Raji (cell line): ENCODE results near the gene SNX30.

ENCODE experiments used
- POLR2A ChIP-seq: IDR thresholded peaks from 2 replicates; pipeline ENCODE4 v1.6.1; 2011; ENCODE audit warnings: low read depth, low read length, control low read depth; ENCODE audit not compliant: insufficient read depth

Gene SNX30

DNA sequence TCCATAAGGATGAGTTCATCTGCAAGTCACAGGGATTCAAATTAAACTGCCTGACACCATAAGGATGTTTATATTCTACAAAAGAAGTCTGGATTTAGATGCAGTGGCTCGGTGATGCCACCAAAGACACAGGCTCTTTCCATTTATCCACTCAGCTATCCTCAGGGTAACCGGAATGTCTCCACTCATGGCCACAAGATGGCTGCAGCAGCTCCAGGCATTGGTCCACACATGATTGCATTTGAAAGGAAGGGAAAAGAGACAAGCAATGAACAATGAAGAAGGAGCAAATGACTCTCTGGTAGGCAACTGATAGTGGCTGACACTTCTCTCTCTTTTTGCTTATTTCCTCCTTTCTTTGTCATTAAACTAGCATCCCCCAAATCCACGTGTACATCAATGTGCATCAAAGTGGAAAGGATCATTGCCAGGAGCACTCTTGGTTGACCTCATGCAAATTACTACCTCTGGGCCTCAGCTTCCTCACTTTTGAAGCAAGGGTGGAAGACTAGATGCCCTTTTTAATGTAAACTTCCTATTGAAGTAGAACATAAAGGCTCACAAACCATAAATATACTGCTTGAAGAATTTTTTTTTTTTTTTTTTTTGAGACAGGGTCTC is 7.2 kb upstream of the SNX30 start:
- 0 out of 2 replicates have a peak, but pooled peaks have one; percentile 18 for TF ChIP-seq POLR2A

DNA sequence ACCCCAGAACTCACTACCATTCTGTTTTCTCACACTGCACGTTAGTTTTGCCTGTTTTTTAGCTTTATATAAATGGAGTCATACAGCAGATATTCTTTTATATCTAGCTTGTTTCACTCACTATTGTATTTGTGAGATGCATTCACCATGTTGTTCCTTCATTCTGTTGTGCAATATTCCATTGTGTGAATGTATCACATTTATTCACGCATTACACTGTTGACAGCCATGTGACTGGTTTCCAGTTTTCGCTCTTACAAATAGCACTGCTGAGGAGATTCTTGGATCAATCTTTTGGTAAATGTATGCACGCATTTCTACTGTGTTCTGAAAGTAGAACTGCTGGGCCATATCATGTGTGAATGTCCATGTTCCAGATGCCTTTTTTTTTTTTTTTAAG is 6.4 kb upstream of the SNX30 start:
- no peak for TF ChIP-seq POLR2A

DNA sequence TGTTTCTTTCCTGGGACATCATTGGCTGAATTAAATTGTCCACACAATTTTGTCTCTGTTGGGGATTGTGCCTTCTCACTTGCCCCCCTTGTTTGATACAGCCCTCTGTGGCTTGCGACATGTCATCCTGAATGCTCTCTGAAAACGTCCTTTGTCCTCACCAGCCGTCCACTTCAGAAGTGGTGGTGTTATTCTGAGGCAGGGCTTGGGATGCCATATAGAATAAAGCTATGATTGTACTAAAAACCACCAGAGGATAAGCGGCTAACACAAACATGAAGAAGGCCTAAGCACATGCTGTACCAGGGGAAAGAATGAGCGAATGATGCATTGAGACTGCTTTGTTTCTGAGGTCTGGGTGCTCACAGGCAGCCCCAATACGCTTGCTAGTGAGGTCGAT is 3.5 kb upstream of the SNX30 start:
- no peak for TF ChIP-seq POLR2A

DNA sequence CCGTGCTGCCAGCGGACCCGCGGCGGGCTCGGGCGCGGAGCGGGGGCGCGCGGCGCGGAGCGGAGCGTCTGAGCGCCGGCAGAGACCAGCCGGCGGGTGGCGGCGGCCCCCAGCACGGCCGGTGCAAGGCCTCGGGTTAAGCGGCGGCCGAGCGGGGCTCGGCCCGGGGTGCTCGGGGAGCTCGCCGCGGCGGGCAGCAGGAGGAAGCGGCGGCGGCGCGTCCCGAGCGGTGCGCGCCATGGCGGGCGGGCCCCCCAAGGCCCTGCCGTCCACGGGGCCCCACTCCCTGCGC is 150 bp downstream of the SNX30 start:
- peak; percentile 48; the same call in 1 of the 2 replicates for TF ChIP-seq POLR2A

DNA sequence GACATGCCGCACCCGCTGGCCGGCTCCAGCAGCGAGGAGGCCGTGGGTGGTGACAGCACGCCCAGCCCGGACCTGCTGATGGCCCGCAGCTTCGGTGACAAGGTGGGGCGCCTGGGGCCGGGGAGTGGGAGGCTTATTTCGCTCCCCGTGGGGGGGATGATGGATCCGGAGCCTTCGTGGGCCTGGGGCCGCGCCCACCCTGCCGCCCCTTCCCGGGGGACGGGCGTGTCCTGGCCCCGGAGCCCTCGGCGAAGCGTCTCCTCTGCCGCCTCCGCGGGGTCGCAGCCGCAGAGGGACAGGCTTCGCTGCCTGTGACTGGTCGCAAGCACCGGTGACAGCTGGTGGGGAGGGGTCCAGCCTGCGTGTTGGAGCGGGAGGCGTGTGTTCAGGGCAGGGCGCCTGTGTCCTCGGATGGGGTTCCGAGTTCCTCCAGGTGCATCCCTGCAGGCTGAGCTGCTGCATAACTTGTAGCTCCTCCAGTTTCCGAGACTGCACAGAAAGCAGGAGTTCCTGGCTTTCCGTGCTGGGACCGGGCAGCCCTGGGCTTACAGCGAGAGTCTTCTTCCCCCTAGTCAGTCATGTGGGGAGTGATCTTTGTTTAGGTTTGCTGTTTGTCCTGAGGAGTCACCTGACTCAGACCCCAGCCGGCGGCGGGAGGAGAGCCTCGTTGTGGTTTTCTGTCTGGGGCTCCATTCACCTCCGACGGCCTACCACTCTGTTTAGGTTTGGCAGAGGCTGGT is 666 bp downstream of the SNX30 start:
- TF ChIP-seq POLR2A, result peak; percentile 39; the same call in 1 of the 2 replicates

DNA sequence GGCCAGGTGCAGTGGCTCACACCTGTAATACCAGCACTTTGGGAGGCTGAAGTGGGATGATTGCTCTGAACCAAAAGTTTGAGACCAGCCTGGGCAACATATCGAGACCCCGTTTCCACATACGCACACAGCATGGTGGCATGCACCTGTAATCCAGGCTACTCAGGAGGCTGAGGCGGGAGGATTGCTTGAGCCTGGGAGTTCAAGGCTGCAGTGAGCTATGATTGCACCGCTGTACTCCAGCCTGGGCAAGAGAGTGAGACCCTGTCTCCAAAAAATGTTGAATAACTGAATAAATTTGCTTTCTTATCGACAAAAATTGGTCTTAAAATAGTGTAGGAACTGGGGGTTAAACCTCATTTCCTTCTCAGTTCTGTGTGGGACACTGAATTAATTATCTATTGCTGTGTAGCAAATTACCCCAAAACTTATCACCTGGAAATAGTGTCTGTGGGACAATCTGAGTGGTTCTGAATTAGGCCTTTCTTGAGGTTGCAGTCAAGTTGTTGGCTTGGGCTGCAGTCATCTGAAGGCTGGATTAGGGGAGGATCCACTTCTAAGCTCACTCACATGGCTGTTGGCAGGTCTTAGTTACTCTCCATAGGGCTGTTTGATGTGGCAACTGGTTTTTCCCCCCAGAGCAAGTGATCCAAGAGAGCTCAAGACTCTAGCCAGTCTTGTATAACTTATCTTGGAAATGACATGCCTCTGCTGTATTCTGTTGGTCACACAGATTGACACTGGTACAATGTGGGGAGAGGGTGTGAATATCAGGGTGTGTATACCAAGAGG is 2.0 kb downstream of the SNX30 start:
- no peak for TF ChIP-seq POLR2A

DNA sequence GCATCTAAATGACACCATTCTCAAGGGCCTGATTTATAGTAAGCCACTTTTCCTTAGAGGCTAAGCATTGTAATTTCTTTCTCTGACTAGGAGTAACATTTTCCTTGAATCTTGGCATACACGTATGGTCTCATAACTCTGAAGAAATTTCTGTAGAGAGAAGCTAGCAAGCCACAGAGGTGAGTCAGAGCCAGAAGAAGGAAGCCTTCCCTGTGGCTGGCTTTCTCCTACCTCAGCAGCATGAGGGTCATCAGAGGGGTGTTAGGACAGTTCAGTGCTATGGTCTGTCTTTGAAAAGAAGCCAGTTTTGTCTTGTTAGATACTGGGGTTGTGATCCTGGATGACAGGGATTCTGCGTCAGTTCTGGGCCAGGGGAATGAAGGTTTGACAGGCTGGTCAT is 3.2 kb downstream of the SNX30 start:
- no peak for TF ChIP-seq POLR2A

DNA sequence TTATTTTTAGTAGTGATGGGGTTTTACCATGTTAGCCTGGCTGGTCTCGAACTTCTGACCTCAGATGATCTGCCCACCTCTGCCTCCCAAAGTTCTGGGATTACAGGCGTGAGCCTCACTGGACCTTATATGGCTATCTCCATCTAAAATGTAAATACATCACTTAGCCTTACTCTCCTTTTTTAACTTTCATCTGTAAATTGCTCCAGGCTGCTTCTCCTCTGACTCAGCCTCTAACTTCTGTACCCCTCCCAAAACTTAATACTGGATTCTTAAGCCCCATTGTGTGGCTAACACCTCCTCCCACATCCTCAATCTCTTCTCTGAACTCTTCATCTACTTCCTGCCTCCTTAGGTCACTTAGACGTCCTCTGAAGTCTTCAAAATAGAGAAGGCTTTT is 4.0 kb downstream of the SNX30 start:
- TF ChIP-seq POLR2A, result no peak

DNA sequence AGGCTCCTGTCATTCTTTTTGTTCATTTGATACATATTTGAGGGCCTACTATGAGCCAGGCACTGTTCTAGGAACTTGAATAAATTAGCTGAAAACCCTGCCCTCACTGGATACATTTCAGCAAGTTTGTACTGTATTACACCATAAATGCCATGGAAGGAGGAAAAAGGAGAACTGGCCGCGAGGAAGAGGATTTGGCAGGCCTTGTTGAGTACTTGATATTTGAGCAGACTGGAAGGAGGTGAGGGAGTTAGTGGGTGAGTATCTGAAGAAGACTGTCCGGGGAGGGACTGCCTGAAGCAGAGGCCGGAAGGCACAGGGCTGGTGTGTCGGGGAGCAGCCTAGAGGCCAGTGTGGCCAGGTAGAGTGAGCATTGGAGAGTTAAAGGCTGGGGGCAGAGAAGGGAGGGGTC is 4.5 kb downstream of the SNX30 start:
- TF ChIP-seq POLR2A, result no peak

DNA sequence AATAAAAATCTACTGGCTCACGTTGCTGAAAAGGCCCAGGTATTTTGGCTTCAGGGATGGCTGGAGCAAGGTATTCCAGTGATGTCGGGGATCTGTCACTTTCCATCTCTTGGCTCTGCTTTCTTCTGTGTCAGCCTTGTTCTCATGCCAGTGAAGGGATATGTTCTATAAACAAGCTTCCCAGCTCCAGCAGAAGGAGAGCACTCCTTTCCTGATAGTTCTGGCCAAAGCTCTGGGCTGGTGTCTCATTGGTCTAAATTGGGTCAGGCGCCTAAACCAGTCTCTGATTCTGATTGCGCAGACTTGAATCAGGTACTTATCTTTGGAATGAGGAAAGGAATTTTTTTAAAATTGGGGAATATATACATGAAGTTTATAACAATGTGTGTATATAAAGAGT is 5.1 kb downstream of the SNX30 start:
- TF ChIP-seq POLR2A, result no peak

DNA sequence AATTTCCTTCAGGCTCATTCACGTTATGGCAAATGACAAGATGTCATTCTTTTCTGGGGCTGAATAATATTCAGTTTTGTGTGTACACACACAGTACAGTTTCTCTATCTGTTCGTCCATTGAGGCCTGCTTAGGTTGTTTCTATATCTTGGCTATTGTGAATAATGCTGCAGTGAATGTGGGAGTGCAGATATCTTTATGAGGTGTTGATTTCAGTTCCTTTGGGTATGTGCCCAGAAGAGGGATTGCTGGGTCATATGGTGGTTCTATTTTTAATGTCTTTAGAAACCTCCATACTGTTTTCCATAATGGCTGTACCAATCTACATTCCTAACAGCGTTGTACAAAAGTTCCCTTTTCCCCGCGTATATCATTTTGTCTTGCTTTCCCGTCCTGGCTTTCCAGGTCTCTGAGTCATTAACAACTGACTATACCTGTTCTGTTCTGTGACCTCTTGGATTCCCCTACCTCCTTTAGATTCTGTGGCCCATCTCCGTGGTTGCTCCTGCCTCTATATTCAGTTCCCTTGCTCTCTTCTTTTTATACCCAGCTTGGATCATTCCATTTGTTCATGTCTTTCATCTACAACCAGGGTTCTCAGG is 6.8 kb downstream of the SNX30 start:
- no peak for TF ChIP-seq POLR2A

DNA sequence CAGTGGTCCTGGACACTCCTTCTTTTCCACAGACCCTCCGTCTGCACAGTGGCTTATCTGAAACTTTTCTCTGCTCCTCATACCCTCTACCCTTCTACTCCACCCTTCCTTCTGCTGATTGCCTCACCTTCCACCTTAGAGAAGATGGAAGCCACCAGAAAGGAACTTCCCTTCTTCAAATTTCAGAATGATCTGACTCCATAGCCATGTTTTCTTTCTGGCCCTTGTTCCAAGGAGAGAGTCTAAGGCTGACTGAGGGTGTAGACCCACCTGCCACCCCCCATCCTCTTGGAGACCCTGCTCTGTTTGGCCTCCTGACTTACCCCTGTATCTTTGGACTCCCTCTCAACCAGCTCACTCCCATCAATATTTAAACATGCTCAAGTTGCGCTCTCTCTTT is 7.4 kb downstream of the SNX30 start:
- no peak for TF ChIP-seq POLR2A

DNA sequence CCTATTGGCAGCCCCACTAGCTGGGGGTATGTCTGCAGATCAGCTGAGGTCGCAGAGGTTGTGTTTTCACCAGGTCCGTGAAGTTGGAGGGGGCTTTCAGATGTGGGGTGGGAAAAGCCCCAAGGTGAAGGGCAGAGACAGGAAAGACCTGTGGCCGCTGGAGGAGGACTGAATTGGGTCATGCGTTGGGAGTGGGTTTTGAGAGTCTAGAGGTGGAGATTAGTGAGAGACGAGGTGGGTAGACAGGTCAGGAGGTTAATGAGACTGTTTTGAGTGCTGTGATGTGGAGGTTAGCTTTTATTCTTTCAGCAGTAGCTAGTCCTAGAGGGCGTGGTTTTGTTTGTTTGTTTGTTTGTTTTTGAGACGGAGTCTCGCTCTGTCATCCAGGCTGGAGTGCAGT is 10.3 kb downstream of the SNX30 start:
- TF ChIP-seq POLR2A, result no peak

DNA sequence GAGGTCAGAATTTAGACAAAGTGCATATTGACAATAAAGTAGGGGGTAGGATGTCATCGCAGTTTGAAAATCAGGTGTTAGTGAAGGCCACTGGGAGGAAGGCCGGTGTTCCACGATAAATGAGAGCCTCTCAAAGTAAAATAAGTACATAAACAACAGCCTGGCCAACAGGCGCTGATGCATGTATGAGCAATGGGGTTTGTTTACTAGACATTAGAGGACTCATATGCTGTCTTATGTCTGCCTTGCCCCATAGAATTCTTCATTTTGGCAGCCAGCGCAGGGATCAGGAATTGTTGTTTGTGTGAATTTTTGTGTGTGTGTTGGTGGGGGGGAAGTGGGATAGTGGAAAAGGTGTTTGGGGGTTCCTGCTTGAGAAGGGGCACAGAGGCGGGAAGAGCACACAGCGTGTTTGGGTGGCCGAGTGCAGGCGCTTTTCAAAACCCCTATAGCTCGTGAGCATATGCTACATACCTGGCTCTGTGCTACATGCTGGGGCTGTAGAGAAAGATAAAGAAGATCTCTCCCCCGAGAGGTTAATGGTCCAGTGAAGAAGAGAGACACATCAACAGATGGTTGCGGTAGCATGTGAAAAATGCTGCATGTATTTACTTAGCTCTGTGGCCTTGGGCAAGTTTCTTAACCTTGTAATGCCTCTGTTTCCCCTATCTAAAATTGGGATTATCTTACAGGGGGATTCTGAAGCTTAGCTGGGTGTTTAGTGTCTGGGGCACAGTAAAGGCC is 11.5 kb downstream of the SNX30 start:
- TF ChIP-seq POLR2A, result no peak

DNA sequence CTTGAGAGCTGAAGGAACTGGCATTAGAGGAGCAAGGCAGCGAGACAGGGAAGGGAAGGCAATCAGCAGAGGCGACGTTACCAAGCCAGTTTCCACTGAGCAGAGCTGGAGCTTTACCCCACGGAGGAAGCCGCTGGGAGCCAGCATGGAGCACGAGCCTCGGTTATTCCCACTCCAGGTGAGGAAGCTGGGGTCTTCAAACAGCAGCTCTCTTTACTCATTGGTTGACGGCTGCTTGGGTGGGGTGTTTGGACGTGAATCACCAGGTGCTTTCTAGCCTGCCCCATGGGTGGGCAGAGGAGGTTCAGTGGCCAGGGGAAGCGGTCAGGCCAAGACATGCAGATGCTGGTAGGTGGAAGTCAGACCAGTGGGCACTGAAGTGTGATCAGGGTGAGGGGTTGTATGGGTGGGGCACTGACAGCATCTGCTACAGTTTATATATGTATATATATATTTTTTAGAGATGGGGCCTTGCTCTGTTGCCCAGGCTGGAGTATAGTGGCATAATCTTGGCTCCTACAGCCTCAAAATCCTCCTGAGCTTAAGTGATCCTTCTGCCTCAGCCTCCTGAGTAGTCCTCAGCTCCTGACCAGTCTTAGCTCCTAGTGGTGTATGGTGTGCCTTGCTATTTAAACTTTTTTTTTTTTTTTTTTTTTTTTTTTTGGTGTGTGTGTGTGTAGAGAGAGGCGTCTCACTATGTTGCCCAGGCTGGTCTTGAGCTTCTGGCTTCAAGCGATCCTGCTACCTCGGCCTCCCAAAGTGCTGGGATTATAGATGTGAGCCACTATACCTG is 12.4 kb downstream of the SNX30 start:
- TF ChIP-seq POLR2A, result no peak

DNA sequence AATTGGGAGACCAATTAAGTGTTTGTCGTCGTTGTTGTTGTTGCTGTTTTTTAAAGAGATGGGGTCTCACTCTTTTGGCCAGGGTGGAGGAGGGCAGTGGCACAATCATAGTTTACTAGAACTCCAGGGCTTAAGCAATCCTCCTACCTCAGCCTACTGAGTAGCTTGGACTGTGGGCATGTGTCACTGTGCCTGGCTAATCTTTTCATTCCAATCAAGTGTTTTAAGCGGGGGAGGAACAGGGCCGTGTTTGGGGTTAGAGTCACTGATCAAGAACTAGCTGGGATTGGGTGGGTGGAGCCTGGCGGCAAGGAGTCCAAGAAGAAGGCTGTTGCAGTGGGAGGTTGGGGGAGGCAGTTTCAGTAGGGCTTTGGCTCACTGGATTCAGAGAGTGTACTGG is 13.8 kb downstream of the SNX30 start:
- TF ChIP-seq POLR2A, result no peak
